Neural progenitor cell (in vitro differentiated cells): ENCODE data around the gene FBXL19.

Source experiments
- CTCF ChIP-seq: fragments of 200-600 bp; sonication (generic); IDR thresholded peaks from 2 replicates; pipeline ENCODE4 v1.5.1; 2017; ENCODE audit warnings: antibody characterized with exemption, mild to moderate bottlenecking
- EZH2 ChIP-seq: fragments of 200-600 bp; sonication (generic); IDR thresholded peaks from 2 replicates; pipeline ENCODE4 v1.6.1; 2017; ENCODE audit warnings: antibody characterized with exemption, mild to moderate bottlenecking, moderate library complexity

GRCh38 chr16:30958175-30959079 is 35.1 kb downstream of the FBXL19 start:
- TF ChIP-seq CTCF (no peak), EZH2 (no peak)
